GM19238 (cell line): ENCODE results near the gene BPHL.
A peak's percentile ranks its signal among the peaks of the same experiment; 100 is the strongest.
"Not testable (repeated sequence)": the region's sequence is repeated elsewhere in the genome, so short reads cannot be mapped to it uniquely, and the experiment has no call there.

Experiments
- DNase-seq: peaks from one replicate; pipeline ENCODE4 v3.0.0; 2011; ENCODE audit warnings: low spot score; ENCODE audit not compliant: insufficient read length

BPHL gene

GRCh38 chr6:3156184-3157130 lies 37.9 kb downstream of the BPHL start:
- not testable (repeated sequence) for DNase-seq

- peak; percentile 91 for DNase-seq
Measured at GRCh38 chr6:3157131-3157933, 38.8 kb downstream of the BPHL start, which contains the start of gene TUBB2A. Gene TUBB2A, minus strand, starts transcription at chr6:3157544. Its CDS starts 81 bp downstream, at chr6:3157463.

GRCh38 chr6:3159805-3160781 lies 41.6 kb downstream of the BPHL start:
- DNase-seq, result no peak

GRCh38 chr6:3162067-3162497 lies 43.6 kb downstream of the BPHL start:
- DNase-seq, result no peak

GRCh38 chr6:3162565-3163247 lies 44.2 kb downstream of the BPHL start:
- peak; percentile 70 for DNase-seq

GRCh38 chr6:3163248-3163594 lies 44.7 kb downstream of the BPHL start:
- DNase-seq, result no peak

- DNase-seq, result no peak
Measured at GRCh38 chr6:3164388-3164787, 45.9 kb downstream of the BPHL start.

- DNase-seq, result no peak
Measured at GRCh38 chr6:3165631-3166534, 47.4 kb downstream of the BPHL start.

- DNase-seq, result not testable (repeated sequence)
Measured at GRCh38 chr6:3166535-3167225, 48.2 kb downstream of the BPHL start.

- not testable (repeated sequence) for DNase-seq
Measured at GRCh38 chr6:3168046-3168445, 49.5 kb downstream of the BPHL start.

GRCh38 chr6:3170676-3171075 lies 52.2 kb downstream of the BPHL start:
- DNase-seq, result not testable (repeated sequence)

- DNase-seq, result not testable (repeated sequence)
Measured at GRCh38 chr6:3171313-3172175, 53.0 kb downstream of the BPHL start.

- not testable (repeated sequence) for DNase-seq
Measured at GRCh38 chr6:3172789-3173188, 54.3 kb downstream of the BPHL start.

- DNase-seq, result not testable (repeated sequence)
Measured at GRCh38 chr6:3173636-3174089, 55.2 kb downstream of the BPHL start.

GRCh38 chr6:3175715-3176402 lies 57.3 kb downstream of the BPHL start:
- no peak for DNase-seq

GRCh38 chr6:3176562-3177355 lies 58.2 kb downstream of the BPHL start:
- no peak for DNase-seq
